GM19468 (cell line): ENCODE results near the gene LRIG1.

Experiments
- ATAC-seq: cut with Tn5 transposase; IDR thresholded peaks from one replicate; pipeline ENCODE4 v1.9.1; 2021; ENCODE audit warnings: mild to moderate bottlenecking, moderate library complexity, moderate number of reproducible peaks; ENCODE audit not compliant: unreplicated experiment; ENCODE audit errors: extremely low read depth

The LRIG1 gene

GRCh38 chr3:66490984-66491383 is 9.8 kb downstream of the LRIG1 start:
- ATAC-seq = no peak

DNA sequence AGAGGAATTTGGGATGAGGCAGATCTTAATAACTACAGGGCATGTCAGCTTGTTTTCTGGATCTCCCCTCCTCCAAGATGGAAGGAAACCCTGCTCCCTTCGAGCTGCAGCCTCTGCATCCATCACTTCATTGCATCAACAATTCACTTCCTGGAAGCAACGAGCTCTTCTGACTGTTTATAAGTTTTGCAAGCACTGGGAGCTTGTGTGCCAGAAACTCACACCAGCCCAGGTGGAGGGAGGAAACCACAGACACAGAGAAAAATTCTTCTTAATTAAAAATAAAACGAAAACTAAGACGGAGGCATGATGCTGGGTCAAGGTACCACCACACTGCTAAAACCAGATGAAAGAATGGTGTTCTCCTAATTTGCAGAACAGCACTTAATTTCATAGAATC is 10.6 kb downstream of the LRIG1 start:
- ATAC-seq = peak; percentile 26

GRCh38 chr3:66489581-66489980 is 11.2 kb downstream of the LRIG1 start:
- no peak for ATAC-seq

GRCh38 chr3:66489115-66489514 is 11.7 kb downstream of the LRIG1 start:
- ATAC-seq = no peak

GRCh38 chr3:66488492-66488891 is 12.3 kb downstream of the LRIG1 start:
- ATAC-seq = no peak

GRCh38 chr3:66487465-66487864 is 13.4 kb downstream of the LRIG1 start:
- no peak for ATAC-seq

DNA sequence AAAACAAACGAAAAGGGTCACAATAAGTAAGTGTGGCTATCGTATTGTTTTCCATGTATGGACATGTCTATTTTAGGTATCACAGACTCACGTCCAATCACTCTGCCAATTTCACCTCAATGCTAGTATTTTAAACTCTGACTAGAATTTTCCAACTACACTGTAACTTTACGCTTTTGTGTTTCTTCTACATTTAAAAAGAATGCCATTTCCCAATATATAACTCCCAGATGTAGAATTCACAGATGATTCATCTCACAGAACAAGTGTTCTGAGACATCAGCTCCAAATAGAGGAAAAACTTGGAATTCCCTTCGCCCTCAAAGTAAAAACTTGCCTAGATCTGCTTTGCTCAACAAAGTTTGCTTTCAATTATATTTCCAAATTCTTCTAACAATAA is 14.2 kb downstream of the LRIG1 start:
- no peak for ATAC-seq

GRCh38 chr3:66486202-66486601 is 14.6 kb downstream of the LRIG1 start:
- ATAC-seq = no peak

DNA sequence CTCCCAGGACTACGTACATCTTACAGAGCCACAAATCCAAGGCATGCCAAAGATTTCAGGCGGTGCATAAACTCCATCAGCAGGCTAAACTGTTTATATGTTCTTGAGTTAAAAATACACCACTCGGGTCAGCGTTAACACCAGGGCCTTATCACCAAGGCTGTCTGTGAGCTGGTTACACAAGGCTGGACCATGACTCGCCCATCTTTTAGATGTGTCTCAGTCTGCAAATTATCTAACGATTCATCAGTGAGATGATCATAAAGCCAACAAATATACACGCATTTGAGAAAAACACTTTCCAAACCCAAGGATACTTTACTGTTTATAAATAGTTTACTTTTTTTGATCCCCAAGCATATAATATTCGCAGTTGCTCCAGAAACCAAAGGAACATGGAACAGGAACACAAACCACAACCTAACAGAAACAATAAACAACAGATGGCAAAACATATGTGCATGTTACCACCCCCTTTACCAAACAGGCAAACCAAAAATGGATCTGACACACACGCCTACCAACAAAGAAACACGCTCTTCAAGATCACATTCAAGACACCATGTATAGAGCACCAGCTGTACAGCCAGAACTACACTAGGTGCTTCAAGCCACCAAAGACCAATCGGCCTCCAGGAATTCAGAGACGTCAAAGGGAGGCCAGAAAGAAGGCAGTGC is 15.4 kb downstream of the LRIG1 start:
- no peak for ATAC-seq

GRCh38 chr3:66484106-66484844 is 16.5 kb downstream of the LRIG1 start:
- ATAC-seq = no peak

- no peak for ATAC-seq
Measured at GRCh38 chr3:66483409-66483906, 17.4 kb downstream of the LRIG1 start.

- ATAC-seq = no peak
Measured at GRCh38 chr3:66483006-66483405, 17.8 kb downstream of the LRIG1 start.

- ATAC-seq = no peak
Measured at GRCh38 chr3:66482018-66482404, 18.8 kb downstream of the LRIG1 start.

- ATAC-seq = no peak
Measured at GRCh38 chr3:66481071-66482017, 19.5 kb downstream of the LRIG1 start.

GRCh38 chr3:66480666-66481065 is 20.2 kb downstream of the LRIG1 start:
- no peak for ATAC-seq

DNA sequence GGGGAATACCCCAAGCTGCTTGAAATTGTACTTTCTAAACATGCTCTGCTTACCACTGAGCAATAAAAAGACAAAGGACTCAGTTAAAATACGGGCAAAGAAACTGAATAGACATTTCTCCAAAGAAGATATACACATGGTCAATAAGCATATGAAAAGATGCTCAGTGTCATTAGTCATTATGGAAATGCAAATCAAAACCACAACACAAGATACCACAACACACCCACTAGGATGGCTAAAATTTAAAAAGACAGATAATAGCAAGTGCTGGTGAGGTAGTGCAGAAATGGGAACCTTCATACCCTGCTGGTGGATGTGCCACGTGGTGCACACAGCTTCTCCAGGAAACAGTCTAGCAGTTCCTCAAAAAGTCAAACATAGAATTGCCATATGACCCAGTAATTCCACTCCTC is 21.3 kb downstream of the LRIG1 start:
- ATAC-seq = no peak

GRCh38 chr3:66478960-66479359 is 21.9 kb downstream of the LRIG1 start:
- no peak for ATAC-seq

GRCh38 chr3:66477856-66478255 is 23.0 kb downstream of the LRIG1 start:
- no peak for ATAC-seq

DNA sequence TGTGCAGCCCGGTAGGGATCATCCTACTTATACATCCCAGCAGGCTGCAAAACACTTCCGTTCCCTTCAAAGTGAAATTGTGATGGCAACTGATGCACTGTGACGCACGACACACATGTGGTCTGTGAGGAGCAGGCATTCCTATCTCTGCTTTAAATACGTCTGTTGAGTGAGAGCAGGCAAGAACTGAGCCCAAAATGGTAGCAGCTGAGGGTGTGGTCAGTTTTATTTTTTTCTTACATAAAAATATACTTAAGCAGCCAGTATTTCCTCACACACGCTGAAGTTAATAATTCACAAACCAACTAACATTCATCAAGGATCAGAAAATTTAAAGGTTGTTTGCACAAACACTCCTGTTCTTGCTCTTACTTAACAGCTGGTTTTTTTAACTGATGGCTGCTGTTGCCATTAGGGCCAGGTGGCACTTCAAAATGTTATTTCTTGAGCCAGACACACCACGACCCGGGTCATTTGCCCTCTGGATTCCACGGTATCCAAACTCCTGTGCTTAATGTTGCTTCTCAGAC is 23.9 kb downstream of the LRIG1 start:
- no peak for ATAC-seq

GRCh38 chr3:66475386-66476020 is 25.3 kb downstream of the LRIG1 start:
- no peak for ATAC-seq
